DMS53 treated with DMSO at 0.1 percent for 48 hours (cell line): ENCODE data around the gene WWOX.
A peak's percentile ranks its signal among the peaks of the same experiment; 100 is the strongest.
"Not testable (repeated sequence)": the region's sequence is repeated elsewhere in the genome, so short reads cannot be mapped to it uniquely, and the experiment has no call there.

Experiments used
- DNase-seq: peaks from one replicate; lab custom pipeline; 2025; ENCODE audit not compliant: unreplicated experiment; lab: John Stamatoyannopoulos, UW

Gene WWOX

GRCh38 chr16:79212114-79212791 is 1112.8 kb downstream of the WWOX start:
- DNase-seq = no peak

GRCh38 chr16:79213214-79213613 is 1113.8 kb downstream of the WWOX start:
- DNase-seq = no peak

GRCh38 chr16:79215289-79215688 is 1115.8 kb downstream of the WWOX start:
- DNase-seq = no peak

GRCh38 chr16:79217375-79218011 is 1118.0 kb downstream of the WWOX start:
- no peak for DNase-seq

GRCh38 chr16:79218351-79218750 is 1118.9 kb downstream of the WWOX start:
- DNase-seq = no peak

GRCh38 chr16:79225994-79226393 is 1126.5 kb downstream of the WWOX start:
- not testable (repeated sequence) for DNase-seq

- no peak for DNase-seq
Measured at GRCh38 chr16:79229361-79229760, 1129.9 kb downstream of the WWOX start.

- not testable (repeated sequence) for DNase-seq
Measured at GRCh38 chr16:79245700-79246099, 1146.2 kb downstream of the WWOX start.

GRCh38 chr16:79247386-79247785 is 1147.9 kb downstream of the WWOX start:
- DNase-seq = no peak

- DNase-seq = no peak
Measured at GRCh38 chr16:79248351-79248750, 1148.9 kb downstream of the WWOX start.

GRCh38 chr16:79250502-79251098 is 1151.1 kb downstream of the WWOX start:
- no peak for DNase-seq

- DNase-seq = no peak
Measured at GRCh38 chr16:79253100-79253631, 1153.7 kb downstream of the WWOX start.

- DNase-seq = no peak
Measured at GRCh38 chr16:79257953-79258490, 1158.6 kb downstream of the WWOX start.

GRCh38 chr16:79260890-79261289 is 1161.4 kb downstream of the WWOX start:
- DNase-seq = not testable (repeated sequence)

GRCh38 chr16:79261481-79261940 is 1162.1 kb downstream of the WWOX start:
- DNase-seq = peak; percentile 13

GRCh38 chr16:79261944-79262552 is 1162.6 kb downstream of the WWOX start:
- DNase-seq = no peak
